22Rv1 (cell line): ENCODE results near the gene KCNK7.

Source experiments
- ZFX ChIP-seq: fragments of 450-650 bp; IDR thresholded peaks from 2 replicates; pipeline ENCODE4 v1.6.1; 2017; ENCODE audit warnings: antibody characterized with exemption, borderline replicate concordance
- TF ChIP-seq, protein P1 (sequence below): fragments of 450-650 bp; IDR thresholded peaks from 2 replicates; pipeline ENCODE4 v1.5.1; 2017; ENCODE audit warnings: mild to moderate bottlenecking

DNA sequence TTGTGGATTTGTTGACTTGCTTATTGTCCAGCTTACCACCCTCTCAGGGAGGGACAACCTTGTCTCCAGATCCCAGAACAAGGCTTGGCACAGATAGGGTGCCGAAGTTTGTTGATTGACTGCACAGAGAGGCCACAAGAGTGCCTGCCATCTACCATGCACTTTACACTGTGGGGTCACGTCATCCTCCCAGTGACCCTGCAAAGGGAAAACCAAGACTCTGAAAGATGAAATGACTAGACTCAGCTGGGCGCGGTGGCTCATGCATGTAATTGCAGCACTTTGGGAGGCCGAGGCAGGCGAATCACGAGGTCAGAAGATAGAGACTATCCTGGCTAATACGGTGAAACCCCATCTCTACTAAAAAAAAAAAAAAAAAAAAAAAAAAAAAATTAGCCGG is 32.8 kb downstream of the KCNK7 start:
- TF ChIP-seq, protein P1, sequence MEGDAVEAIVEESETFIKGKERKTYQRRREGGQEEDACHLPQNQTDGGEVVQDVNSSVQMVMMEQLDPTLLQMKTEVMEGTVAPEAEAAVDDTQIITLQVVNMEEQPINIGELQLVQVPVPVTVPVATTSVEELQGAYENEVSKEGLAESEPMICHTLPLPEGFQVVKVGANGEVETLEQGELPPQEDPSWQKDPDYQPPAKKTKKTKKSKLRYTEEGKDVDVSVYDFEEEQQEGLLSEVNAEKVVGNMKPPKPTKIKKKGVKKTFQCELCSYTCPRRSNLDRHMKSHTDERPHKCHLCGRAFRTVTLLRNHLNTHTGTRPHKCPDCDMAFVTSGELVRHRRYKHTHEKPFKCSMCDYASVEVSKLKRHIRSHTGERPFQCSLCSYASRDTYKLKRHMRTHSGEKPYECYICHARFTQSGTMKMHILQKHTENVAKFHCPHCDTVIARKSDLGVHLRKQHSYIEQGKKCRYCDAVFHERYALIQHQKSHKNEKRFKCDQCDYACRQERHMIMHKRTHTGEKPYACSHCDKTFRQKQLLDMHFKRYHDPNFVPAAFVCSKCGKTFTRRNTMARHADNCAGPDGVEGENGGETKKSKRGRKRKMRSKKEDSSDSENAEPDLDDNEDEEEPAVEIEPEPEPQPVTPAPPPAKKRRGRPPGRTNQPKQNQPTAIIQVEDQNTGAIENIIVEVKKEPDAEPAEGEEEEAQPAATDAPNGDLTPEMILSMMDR: no peak
- no peak for TF ChIP-seq ZFX
